H1 (cell line): ENCODE data around the gene RBFOX1. TPM values are rescaled to one million over a fixed set of nuclear protein-coding genes. Genes with fewer than 3 reads are reported as not detected.

ENCODE experiments used
- BACH1 ChIP-seq: IDR thresholded peaks from 2 replicates; pipeline ENCODE4 v1.6.1; 2012; ENCODE audit warnings: low read length, improper control_type of control experiment
- CHD2 ChIP-seq: IDR thresholded peaks from 2 replicates; pipeline ENCODE4 v1.6.1; 2012; ENCODE audit warnings: low read length, improper control_type of control experiment
- USF2 ChIP-seq: IDR thresholded peaks from 2 replicates; pipeline ENCODE4 v1.6.1; 2011; ENCODE audit warnings: low read length, improper control_type of control experiment
- polyA plus RNA-seq, 7 experiments: library from polyadenylated mRNA; depleted of rRNA in 3 of 7; stranded (reverse) in 5 of 7; unstranded in 2 of 7; fragments of >200 nt in 5 of 7; fragments of 200-250 nt in 2 of 7; gene quantifications; 1 replicate in 5 of 7; 2 replicates in 1 of 7; 4 replicates in 1 of 7; pipeline versions ENCODE4 v1.2.1 to v1.2.3, GENCODE V29; 2011 to 2013; ENCODE audit warnings: missing spikeins in 2 of 7, mixed read lengths in 2 of 7
- total RNA-seq: library from RNA; stranded (reverse); fragmentation: NEBNext Ultra II Directional; extraction: Animal tissue kit (Norgen Biotek cat#: 25700); gene quantifications from 2 replicates; pipeline ENCODE4 v1.2.1, GENCODE V29; 2021
- TF ChIP-seq, protein P1 (sequence below): IDR thresholded peaks from 2 replicates; pipeline ENCODE4 v1.6.1; 2011; ENCODE audit warnings: low read depth, mild to moderate bottlenecking, low read length; ENCODE audit not compliant: insufficient read depth

The RBFOX1 gene
- total and polyA plus RNA-seq, 2 of the 8 experiments (the other 6 are each of a cell fraction or from before 2014, with no cell fraction given): 1.7 to 2.8 TPM

DNA sequence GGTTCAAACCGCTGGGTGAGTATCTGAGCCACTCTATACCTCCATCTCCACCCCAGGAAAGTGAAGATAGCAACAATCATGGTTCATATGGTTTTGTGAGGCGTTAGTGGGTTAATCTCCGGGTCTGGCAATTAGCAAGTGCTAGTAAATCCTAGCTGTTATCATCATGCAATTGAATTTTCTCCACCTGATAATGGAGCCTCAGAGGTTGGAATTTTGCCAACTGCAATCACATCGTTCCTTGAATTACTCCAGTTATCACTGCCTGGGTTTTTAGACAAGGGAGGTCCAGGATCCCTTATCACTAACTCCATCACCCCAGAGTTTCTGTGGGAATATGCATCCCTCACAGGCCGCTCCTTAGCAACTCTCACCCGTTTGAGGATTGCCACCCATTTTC is 311.5 kb downstream of the RBFOX1 start (continued):
- TF ChIP-seq, protein P1, sequence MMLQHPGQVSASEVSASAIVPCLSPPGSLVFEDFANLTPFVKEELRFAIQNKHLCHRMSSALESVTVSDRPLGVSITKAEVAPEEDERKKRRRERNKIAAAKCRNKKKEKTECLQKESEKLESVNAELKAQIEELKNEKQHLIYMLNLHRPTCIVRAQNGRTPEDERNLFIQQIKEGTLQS: no peak
- TF ChIP-seq USF2 (no peak), BACH1 (no peak), CHD2 (no peak)
